ENCODE measurements around the gene PKP4.

Gene PKP4

GRCh38 chr2:158599609-158600008 is 142.9 kb downstream of the PKP4 start:
- Histone ChIP-seq H3K27me3 (ENCODE audit: control insufficient read depth, insufficient read depth, low read length) (no peaks in the 10 kb centered on the region), H3K4me3 (ENCODE audit: low read depth, low read length) (no peak overlapping the region), H3K36me3 (ENCODE audit: control insufficient read depth, insufficient read depth, low read length) (no peaks in the 10 kb centered on the region), H3K9me3 (ENCODE audit: control insufficient read depth, insufficient read depth, low read length) (no peaks in the 10 kb centered on the region), H3K9ac (ENCODE audit: low read depth, low read length) (no peak overlapping the region), H3K27ac (ENCODE audit: low read depth, low read length) (no peak overlapping the region), H3K4me1 (ENCODE audit: control insufficient read depth, insufficient read depth, low read length) (peaks cover 12% of the 10 kb centered on the region; the same call in 1 of the 2 replicates)

- peaks cover 12% of the 10 kb centered on the region; the same call in 1 of the 2 replicates for H3K4me1 ChIP-seq (ENCODE audit: control insufficient read depth, insufficient read depth, low read length)
- no peak overlapping the region for H3K9ac ChIP-seq (ENCODE audit: low read depth, low read length)
- no peaks in the 10 kb centered on the region for H3K9me3 ChIP-seq (ENCODE audit: control insufficient read depth, insufficient read depth, low read length)
- H3K36me3 ChIP-seq (ENCODE audit: control insufficient read depth, insufficient read depth, low read length) = no peaks in the 10 kb centered on the region
- no peak overlapping the region for H3K4me3 ChIP-seq (ENCODE audit: low read depth, low read length)
- H3K27me3 ChIP-seq (ENCODE audit: control insufficient read depth, insufficient read depth, low read length) = no peaks in the 10 kb centered on the region
- H3K27ac ChIP-seq (ENCODE audit: low read depth, low read length) = no peak overlapping the region
These were observed 143.5 kb downstream of the PKP4 start for GRCh38 chr2:158600155-158600802.

GRCh38 chr2:158602027-158602426 is 145.3 kb downstream of the PKP4 start:
- Histone ChIP-seq H3K36me3 (ENCODE audit: control insufficient read depth, insufficient read depth, low read length) (no peaks in the 10 kb centered on the region), H3K4me3 (ENCODE audit: low read depth, low read length) (no peak overlapping the region), H3K9me3 (ENCODE audit: control insufficient read depth, insufficient read depth, low read length) (no peaks in the 10 kb centered on the region), H3K4me1 (ENCODE audit: control insufficient read depth, insufficient read depth, low read length) (peaks cover 12% of the 10 kb centered on the region; the same call in 1 of the 2 replicates), H3K27me3 (ENCODE audit: control insufficient read depth, insufficient read depth, low read length) (no peaks in the 10 kb centered on the region), H3K27ac (ENCODE audit: low read depth, low read length) (no peak overlapping the region), H3K9ac (ENCODE audit: low read depth, low read length) (no peak overlapping the region)

GRCh38 chr2:158603205-158603604 is 146.5 kb downstream of the PKP4 start:
- H3K36me3 ChIP-seq (ENCODE audit: control insufficient read depth, insufficient read depth, low read length) = no peaks in the 10 kb centered on the region
- no peaks in the 10 kb centered on the region for H3K27me3 ChIP-seq (ENCODE audit: control insufficient read depth, insufficient read depth, low read length)
- H3K9me3 ChIP-seq (ENCODE audit: control insufficient read depth, insufficient read depth, low read length) = no peaks in the 10 kb centered on the region
- H3K4me3 ChIP-seq (ENCODE audit: low read depth, low read length) = no peak overlapping the region
- no peak overlapping the region for H3K9ac ChIP-seq (ENCODE audit: low read depth, low read length)
- H3K27ac ChIP-seq (ENCODE audit: low read depth, low read length) = no peak overlapping the region
- H3K4me1 ChIP-seq (ENCODE audit: control insufficient read depth, insufficient read depth, low read length) = peaks cover 12% of the 10 kb centered on the region; the same call in 1 of the 2 replicates

- H3K27ac ChIP-seq (ENCODE audit: low read depth, low read length) = no peak overlapping the region
These were observed 147.2 kb downstream of the PKP4 start for GRCh38 chr2:158603986-158604385.

GRCh38 chr2:158610059-158610458 is 153.3 kb downstream of the PKP4 start:
- Histone ChIP-seq H3K4me3 (ENCODE audit: low read depth, low read length) (no peak overlapping the region), H3K9me3 (ENCODE audit: control insufficient read depth, insufficient read depth, low read length) (no peaks in the 10 kb centered on the region), H3K27ac (ENCODE audit: low read depth, low read length) (no peak overlapping the region), H3K27me3 (ENCODE audit: control insufficient read depth, insufficient read depth, low read length) (no peaks in the 10 kb centered on the region), H3K4me1 (ENCODE audit: control insufficient read depth, insufficient read depth, low read length) (no peaks in the 10 kb centered on the region), H3K9ac (ENCODE audit: low read depth, low read length) (no peak overlapping the region), H3K36me3 (ENCODE audit: control insufficient read depth, insufficient read depth, low read length) (0 out of 2 replicates have a peak, but pooled peaks cover 3% of the 10 kb centered on the region)

More at GRCh38 chr2:158603986-158604385, 147.2 kb downstream of the PKP4 start:
- Histone ChIP-seq H3K4me3 (ENCODE audit: low read depth, low read length) (no peak overlapping the region), H3K9ac (ENCODE audit: low read depth, low read length) (no peak overlapping the region), H3K9me3 (ENCODE audit: control insufficient read depth, insufficient read depth, low read length) (no peaks in the 10 kb centered on the region), H3K27me3 (ENCODE audit: control insufficient read depth, insufficient read depth, low read length) (no peaks in the 10 kb centered on the region), H3K36me3 (ENCODE audit: control insufficient read depth, insufficient read depth, low read length) (no peaks in the 10 kb centered on the region), H3K4me1 (ENCODE audit: control insufficient read depth, insufficient read depth, low read length) (peaks cover 12% of the 10 kb centered on the region; the same call in 1 of the 2 replicates)

GRCh38 chr2:158616480-158617000 is 159.8 kb downstream of the PKP4 start:
- H3K27ac ChIP-seq (ENCODE audit: low read depth, low read length) = no peak overlapping the region
- H3K4me1 ChIP-seq (ENCODE audit: control insufficient read depth, insufficient read depth, low read length) = peaks cover 14% of the 10 kb centered on the region
- H3K36me3 ChIP-seq (ENCODE audit: control insufficient read depth, insufficient read depth, low read length) = peaks cover 19% of the 10 kb centered on the region
- no peak overlapping the region for H3K9ac ChIP-seq (ENCODE audit: low read depth, low read length)
- no peak overlapping the region for H3K4me3 ChIP-seq (ENCODE audit: low read depth, low read length)
- no peaks in the 10 kb centered on the region for H3K9me3 ChIP-seq (ENCODE audit: control insufficient read depth, insufficient read depth, low read length)
- no peaks in the 10 kb centered on the region for H3K27me3 ChIP-seq (ENCODE audit: control insufficient read depth, insufficient read depth, low read length)

- peak overlapping the region; percentile 71 for H3K27ac ChIP-seq (ENCODE audit: low read depth, low read length)
- peaks cover 38% of the 10 kb centered on the region for H3K36me3 ChIP-seq (ENCODE audit: control insufficient read depth, insufficient read depth, low read length)
- no peaks in the 10 kb centered on the region for H3K27me3 ChIP-seq (ENCODE audit: control insufficient read depth, insufficient read depth, low read length)
- peaks cover 14% of the 10 kb centered on the region for H3K4me1 ChIP-seq (ENCODE audit: control insufficient read depth, insufficient read depth, low read length)
- H3K9me3 ChIP-seq (ENCODE audit: control insufficient read depth, insufficient read depth, low read length) = no peaks in the 10 kb centered on the region
- no peak overlapping the region for H3K9ac ChIP-seq (ENCODE audit: low read depth, low read length)
- H3K4me3 ChIP-seq (ENCODE audit: low read depth, low read length) = no peak overlapping the region
These were observed 162.2 kb downstream of the PKP4 start for GRCh38 chr2:158618891-158619490.

GRCh38 chr2:158619496-158619895 is 162.7 kb downstream of the PKP4 start:
- Histone ChIP-seq H3K36me3 (ENCODE audit: control insufficient read depth, insufficient read depth, low read length) (peaks cover 43% of the 10 kb centered on the region), H3K9me3 (ENCODE audit: control insufficient read depth, insufficient read depth, low read length) (no peaks in the 10 kb centered on the region), H3K4me1 (ENCODE audit: control insufficient read depth, insufficient read depth, low read length) (peaks cover 14% of the 10 kb centered on the region), H3K4me3 (ENCODE audit: low read depth, low read length) (no peak overlapping the region), H3K27me3 (ENCODE audit: control insufficient read depth, insufficient read depth, low read length) (no peaks in the 10 kb centered on the region), H3K9ac (ENCODE audit: low read depth, low read length) (no peak overlapping the region), H3K27ac (ENCODE audit: low read depth, low read length) (peak overlapping the region; percentile 71)

- peaks cover 54% of the 10 kb centered on the region for H3K36me3 ChIP-seq (ENCODE audit: control insufficient read depth, insufficient read depth, low read length)
- H3K9me3 ChIP-seq (ENCODE audit: control insufficient read depth, insufficient read depth, low read length) = no peaks in the 10 kb centered on the region
- no peak overlapping the region for H3K9ac ChIP-seq (ENCODE audit: low read depth, low read length)
- H3K27ac ChIP-seq (ENCODE audit: low read depth, low read length) = no peak overlapping the region
- no peak overlapping the region for H3K4me3 ChIP-seq (ENCODE audit: low read depth, low read length)
- H3K4me1 ChIP-seq (ENCODE audit: control insufficient read depth, insufficient read depth, low read length) = peaks cover 14% of the 10 kb centered on the region
- no peaks in the 10 kb centered on the region for H3K27me3 ChIP-seq (ENCODE audit: control insufficient read depth, insufficient read depth, low read length)
These were observed 163.9 kb downstream of the PKP4 start for GRCh38 chr2:158620656-158621055.

GRCh38 chr2:158624071-158624667 is 167.4 kb downstream of the PKP4 start:
- Histone ChIP-seq H3K36me3 (ENCODE audit: control insufficient read depth, insufficient read depth, low read length) (peaks cover 55% of the 10 kb centered on the region), H3K4me1 (ENCODE audit: control insufficient read depth, insufficient read depth, low read length) (peaks cover 5% of the 10 kb centered on the region), H3K4me3 (ENCODE audit: low read depth, low read length) (no peak overlapping the region), H3K27me3 (ENCODE audit: control insufficient read depth, insufficient read depth, low read length) (no peaks in the 10 kb centered on the region), H3K9ac (ENCODE audit: low read depth, low read length) (no peak overlapping the region), H3K27ac (ENCODE audit: low read depth, low read length) (no peak overlapping the region), H3K9me3 (ENCODE audit: control insufficient read depth, insufficient read depth, low read length) (no peaks in the 10 kb centered on the region)
